RWPE2 (cell line): ENCODE results near the gene UBE3A.

Experiments
- ATAC-seq: fragments of 200-7000 bp; cut with Tn5 transposase; 3 replicates; pipeline ENCODE4 v1.9.1; 2021; ENCODE audit warnings: low read depth
- DNase-seq: peaks from one replicate; pipeline ENCODE4 v3.0.0-alpha.2; 2020; ENCODE audit warnings: low spot score
- H3K27ac ChIP-seq: fragments of 450-650 bp; 2 replicates; pipeline ENCODE4 v1.5.1; 2017; ENCODE audit warnings: mild to moderate bottlenecking; ENCODE audit not compliant: poor library complexity, severe bottlenecking
- H3K27me3 ChIP-seq: fragments of 250-450 bp; sonication (Bioruptor Pico); 2 replicates; pipeline ENCODE4 v1.5.1; 2021; ENCODE audit warnings: mild to moderate bottlenecking, moderate library complexity; ENCODE audit not compliant: insufficient read depth, poor library complexity, severe bottlenecking
- H3K36me3 ChIP-seq: fragments of 250-450 bp; sonication (Bioruptor Pico); 2 replicates; pipeline ENCODE4 v1.5.1; 2020; ENCODE audit warnings: low read depth, mild to moderate bottlenecking, moderate library complexity
- H3K4me1 ChIP-seq: fragments of 250-450 bp; sonication (Bioruptor Pico); 2 replicates; pipeline ENCODE4 v1.5.1; 2021; ENCODE audit warnings: mild to moderate bottlenecking, moderate library complexity; ENCODE audit not compliant: insufficient read depth, poor library complexity, severe bottlenecking
- H3K4me3 ChIP-seq: fragments of 250-450 bp; sonication (Bioruptor Pico); 2 replicates; pipeline ENCODE4 v1.5.1; 2021; ENCODE audit warnings: mild to moderate bottlenecking, moderate library complexity; ENCODE audit not compliant: severe bottlenecking
- H3K9me3 ChIP-seq: fragments of 250-450 bp; sonication (Bioruptor Pico); 2 replicates; pipeline ENCODE4 v1.5.1; 2021; ENCODE audit warnings: mild to moderate bottlenecking, moderate library complexity; ENCODE audit not compliant: severe bottlenecking
- CTCF ChIP-seq: fragments of 450-650 bp; IDR thresholded peaks from one replicate; pipeline ENCODE4 v1.5.1; 2017; ENCODE audit warnings: mild to moderate bottlenecking, moderate library complexity; ENCODE audit not compliant: poor library complexity, severe bottlenecking

Gene UBE3A

GRCh38 chr15:25408929-25409328 is 29.9 kb downstream of the UBE3A start:
- no peak for DNase-seq
- ATAC-seq = no peak
- Histone ChIP-seq H3K4me1 (no peaks in the 10 kb centered on the region), H3K4me3 (no peak overlapping the region), H3K9me3 (no peaks in the 10 kb centered on the region), H3K27me3 (no peaks in the 10 kb centered on the region), H3K36me3 (peaks cover 38% of the 10 kb centered on the region), H3K27ac (no peak overlapping the region)
- no peak for TF ChIP-seq CTCF

- DNase-seq = no peak
- H3K4me1 ChIP-seq = no peaks in the 10 kb centered on the region
- H3K27me3 ChIP-seq = no peaks in the 10 kb centered on the region
- peaks cover 43% of the 10 kb centered on the region for H3K36me3 ChIP-seq
- no peak overlapping the region for H3K4me3 ChIP-seq
- no peaks in the 10 kb centered on the region for H3K9me3 ChIP-seq
- TF ChIP-seq CTCF = no peak
- no peak for ATAC-seq
- no peak overlapping the region for H3K27ac ChIP-seq
Measured at GRCh38 chr15:25408428-25408827, 30.4 kb downstream of the UBE3A start.

GRCh38 chr15:25407950-25408349 is 30.9 kb downstream of the UBE3A start:
- H3K4me3 ChIP-seq = no peak overlapping the region
- DNase-seq (no peak), ATAC-seq (no peak)
- H3K27me3 ChIP-seq = no peaks in the 10 kb centered on the region
- H3K4me1 ChIP-seq = no peaks in the 10 kb centered on the region
- no peaks in the 10 kb centered on the region for H3K9me3 ChIP-seq
- peaks cover 48% of the 10 kb centered on the region for H3K36me3 ChIP-seq
- no peak for TF ChIP-seq CTCF
- no peak overlapping the region for H3K27ac ChIP-seq

- Histone ChIP-seq H3K4me3 (no peak overlapping the region), H3K4me1 (no peaks in the 10 kb centered on the region), H3K9me3 (no peaks in the 10 kb centered on the region), H3K36me3 (peaks cover 55% of the 10 kb centered on the region), H3K27ac (no peak overlapping the region), H3K27me3 (no peaks in the 10 kb centered on the region)
- ATAC-seq = no peak
- TF ChIP-seq CTCF = no peak
- no peak for DNase-seq
Measured at GRCh38 chr15:25406846-25407245, 32.0 kb downstream of the UBE3A start.

- Histone ChIP-seq H3K4me1 (no peaks in the 10 kb centered on the region), H3K27me3 (no peaks in the 10 kb centered on the region), H3K4me3 (no peak overlapping the region), H3K9me3 (no peaks in the 10 kb centered on the region), H3K27ac (no peak overlapping the region), H3K36me3 (peaks cover 58% of the 10 kb centered on the region)
- ATAC-seq = no peak
- no peak for DNase-seq
- TF ChIP-seq CTCF = no peak
Measured at GRCh38 chr15:25406261-25406660, 32.6 kb downstream of the UBE3A start.
